SK-N-MC (cell line): ENCODE results near the gene DLGAP1.

ENCODE experiments used
- EZH2 ChIP-seq: fragments of 200-600 bp; sonication (generic); IDR thresholded peaks from one replicate; pipeline ENCODE4 v1.6.1; 2017; ENCODE audit warnings: antibody characterized with exemption
- FOXP2 ChIP-seq: optimal IDR thresholded peaks from 2 replicates; pipeline ENCODE3; 2011; ENCODE audit warnings: mild to moderate bottlenecking, moderate library complexity; ENCODE audit not compliant: insufficient read depth; ENCODE audit errors: extremely low read length, control extremely low read depth
- POLR2AphosphoS5 ChIP-seq: IDR thresholded peaks from 2 replicates; pipeline ENCODE4 v1.6.1; 2012; ENCODE audit warnings: mild to moderate bottlenecking, low read depth, low read length, borderline replicate concordance

GRCh38 chr18:3857544-3857943, 597.6 kb downstream of the DLGAP1 start:
- TF ChIP-seq EZH2 (no peak), POLR2AphosphoS5 (no peak), FOXP2 (no peak)
